GM06990 (cell line): ENCODE results near the gene GPRIN2.
"Not testable (repeated sequence)": the region's sequence is repeated elsewhere in the genome, so short reads cannot be mapped to it uniquely, and the experiment has no call there.

Experiments
- DNase-seq: peaks from one replicate; pipeline ENCODE4 v3.0.0-alpha.2; 2011; ENCODE audit not compliant: insufficient read length; ENCODE audit errors: extremely low read depth
- H3K27me3 ChIP-seq: replicated peaks from 2 replicates; pipeline ENCODE4 v1.6.0; 2011; ENCODE audit warnings: low read length; ENCODE audit not compliant: control insufficient read depth, insufficient read depth
- H3K36me3 ChIP-seq: 2 replicates; pipeline ENCODE4 v1.5.1; 2011; ENCODE audit warnings: low read length; ENCODE audit not compliant: control insufficient read depth, insufficient read depth
- H3K4me3 ChIP-seq: replicated peaks from 2 replicates; pipeline ENCODE4 v1.5.1; 2011; ENCODE audit warnings: low read depth, mild to moderate bottlenecking, control low read depth, low read length
- CTCF ChIP-seq: IDR thresholded peaks from 2 replicates; pipeline ENCODE4 v1.5.1; 2011; ENCODE audit warnings: low read length, control low read depth, mild to moderate bottlenecking, inconsistent platforms; ENCODE audit not compliant: insufficient read depth, poor library complexity, severe bottlenecking

Gene GPRIN2

GRCh38 chr10:46556515-46557318, at the start of gene GPRIN2:
Gene GPRIN2 (minus strand): TSS chr10:46556658. CDS start chr10:46550736, 5,922 bp downstream.
- Histone ChIP-seq H3K36me3 (no peaks in the 10 kb centered on the region), H3K27me3 (peaks cover 5% of the 10 kb centered on the region; the same call in 1 of the 2 replicates), H3K4me3 (no peak within 1 kb of the TSS)
- DNase-seq, result no peak
- no peak for TF ChIP-seq CTCF

- not testable (repeated sequence) for DNase-seq, H3K36me3 ChIP-seq, H3K27me3 ChIP-seq, H3K4me3 ChIP-seq
These were observed 44.1 kb upstream of the GPRIN2 start for GRCh38 chr10:46600516-46600915.

GRCh38 chr10:46597616-46598246, 41.3 kb upstream of the GPRIN2 start:
- DNase-seq, H3K36me3 ChIP-seq, H3K4me3 ChIP-seq: not testable (repeated sequence)

GRCh38 chr10:46596570-46596969, 40.1 kb upstream of the GPRIN2 start:
- H3K27me3 ChIP-seq, DNase-seq, H3K36me3 ChIP-seq, H3K4me3 ChIP-seq: not testable (repeated sequence)

More at GRCh38 chr10:46597616-46598246, 41.3 kb upstream of the GPRIN2 start:
- not testable (repeated sequence) for H3K27me3 ChIP-seq

GRCh38 chr10:46594453-46595063, 38.1 kb upstream of the GPRIN2 start:
- H3K4me3 ChIP-seq, DNase-seq, H3K27me3 ChIP-seq, H3K36me3 ChIP-seq: not testable (repeated sequence)

GRCh38 chr10:46593307-46593706, 36.8 kb upstream of the GPRIN2 start:
- not testable (repeated sequence) for H3K27me3 ChIP-seq, H3K4me3 ChIP-seq, DNase-seq, H3K36me3 ChIP-seq

- not testable (repeated sequence) for DNase-seq, H3K36me3 ChIP-seq, H3K4me3 ChIP-seq
These were observed 34.6 kb upstream of the GPRIN2 start for GRCh38 chr10:46591053-46591452.

GRCh38 chr10:46589589-46589988, 33.1 kb upstream of the GPRIN2 start:
- H3K27me3 ChIP-seq, DNase-seq, H3K4me3 ChIP-seq, H3K36me3 ChIP-seq: not testable (repeated sequence)

More at GRCh38 chr10:46591053-46591452, 34.6 kb upstream of the GPRIN2 start:
- not testable (repeated sequence) for H3K27me3 ChIP-seq

GRCh38 chr10:46588221-46588620, 31.8 kb upstream of the GPRIN2 start:
- H3K36me3 ChIP-seq, H3K27me3 ChIP-seq, H3K4me3 ChIP-seq, DNase-seq: not testable (repeated sequence)

- H3K36me3 ChIP-seq, H3K4me3 ChIP-seq, DNase-seq, H3K27me3 ChIP-seq: not testable (repeated sequence)
These were observed 31.1 kb upstream of the GPRIN2 start for GRCh38 chr10:46587546-46587945.

GRCh38 chr10:46585246-46585645, 28.8 kb upstream of the GPRIN2 start:
- not testable (repeated sequence) for DNase-seq, H3K27me3 ChIP-seq, H3K4me3 ChIP-seq, H3K36me3 ChIP-seq

- not testable (repeated sequence) for H3K4me3 ChIP-seq, DNase-seq, H3K36me3 ChIP-seq, H3K27me3 ChIP-seq
These were observed 27.7 kb upstream of the GPRIN2 start for GRCh38 chr10:46584196-46584595.

- H3K36me3 ChIP-seq, H3K4me3 ChIP-seq, DNase-seq: not testable (repeated sequence)
These were observed 26.1 kb upstream of the GPRIN2 start for GRCh38 chr10:46582568-46582967.

More at GRCh38 chr10:46582568-46582967, 26.1 kb upstream of the GPRIN2 start:
- not testable (repeated sequence) for H3K27me3 ChIP-seq
